K562 (cell line): ENCODE results near the gene ZSCAN12. TPM values are rescaled to one million over a fixed set of nuclear protein-coding genes. Genes with fewer than 3 reads are reported as not detected.
A peak's percentile ranks its signal among the peaks of the same experiment; 100 is the strongest.

ENCODE experiments used
- BCL6 ChIP-seq: fragments of 250-450 bp; sonication (Bioruptor Pico); IDR thresholded peaks from 2 replicates; pipeline ENCODE4 v1.4.0; 2020
- BHLHE40 ChIP-seq: IDR thresholded peaks from 2 replicates; pipeline ENCODE4 v1.6.1; 2011; ENCODE audit warnings: low read length, improper control_type of control experiment
- BRCA1 ChIP-seq, 2 experiments: fragments of 450-650 bp in 1 of 2; sonication (generic) in 1 of 2; formaldehyde crosslinking in 1 of 2; IDR thresholded peaks; 2 replicates each; pipeline versions ENCODE4 v1.5.0 to v1.6.1; 2017 to 2020; ENCODE audit warnings: mild to moderate bottlenecking in 1 of 2, missing genetic modification reagents in 1 of 2
- CREB3 ChIP-seq: fragments of 450-650 bp; conservative IDR thresholded peaks from 2 replicates; pipeline ENCODE4 v1.6.1; 2016; ENCODE audit warnings: missing genetic modification characterization, low read depth, mild to moderate bottlenecking, missing compliant biosample characterization, moderate library complexity
- EGR1 ChIP-seq: fragments of 450-650 bp; conservative IDR thresholded peaks from 2 replicates; pipeline ENCODE4 v1.6.1; 2017; ENCODE audit warnings: mild to moderate bottlenecking
- GATA2 ChIP-seq: sonication (generic); formaldehyde crosslinking; IDR thresholded peaks from 2 replicates; pipeline ENCODE4 v1.4.0; 2020; ENCODE audit warnings: mild to moderate bottlenecking, missing genetic modification reagents
- GATAD2B ChIP-seq: fragments of 450-650 bp; IDR thresholded peaks from 2 replicates; pipeline ENCODE4 v1.6.1; 2017; ENCODE audit warnings: mild to moderate bottlenecking, borderline replicate concordance
- HSF4 ChIP-seq: fragments of 250-450 bp; sonication (Bioruptor Pico); IDR thresholded peaks from 2 replicates; pipeline ENCODE4 v2.1.2; 2022; ENCODE audit warnings: mild to moderate bottlenecking, moderate library complexity, borderline replicate concordance
- KLF13 ChIP-seq: fragments of 450-650 bp; IDR thresholded peaks from 2 replicates; pipeline ENCODE4 v1.6.1; 2016; ENCODE audit warnings: missing genetic modification characterization, low read depth, mild to moderate bottlenecking, missing compliant biosample characterization, moderate library complexity, borderline replicate concordance
- MXI1 ChIP-seq: IDR thresholded peaks from 2 replicates; pipeline ENCODE4 v1.6.1; 2011; ENCODE audit warnings: low read depth, mild to moderate bottlenecking, improper control_type of control experiment, low read length
- PHB ChIP-seq: fragments of 250-450 bp; sonication (Bioruptor Pico); IDR thresholded peaks from 2 replicates; pipeline ENCODE4 v1.5.0; 2021
- SETDB1 ChIP-seq: IDR thresholded peaks from one replicate; pipeline ENCODE4 v1.6.1; 2012; ENCODE audit warnings: low read length, control low read depth, inconsistent platforms
- SRF ChIP-seq, 2 experiments: fragments of 250-450, 450-650 bp in 1 of 2; sonication (Bioruptor Pico) in 1 of 2; sonication (generic) in 1 of 2; formaldehyde crosslinking; IDR thresholded peaks; 2 replicates each; pipeline versions ENCODE4 v1.5.0 to v1.5.1; 2020 to 2022; ENCODE audit warnings: mild to moderate bottlenecking in 1 of 2, missing genetic modification reagents in 1 of 2
- TRIM24 ChIP-seq, 2 experiments: fragments of 450-650 bp; IDR thresholded peaks; 2 replicates each; pipeline ENCODE4 v1.6.1; 2016
- ZBTB5 ChIP-seq: fragments of 450-650 bp; IDR thresholded peaks from 2 replicates; pipeline ENCODE4 v1.6.1; 2017; ENCODE audit warnings: antibody characterized with exemption
- ZNF408 ChIP-seq: fragments of 250-450 bp; sonication (Bioruptor Pico); IDR thresholded peaks from 2 replicates; pipeline ENCODE4 v1.4.0; 2020; ENCODE audit warnings: low read depth, mild to moderate bottlenecking, moderate library complexity
- ZNF507 ChIP-seq: conservative IDR thresholded peaks from 2 replicates; pipeline ENCODE4 v1.6.1; 2017; ENCODE audit warnings: missing genetic modification characterization, missing compliant biosample characterization
- ZNF668 ChIP-seq: fragments of 250-450 bp; sonication (Bioruptor Pico); IDR thresholded peaks from 2 replicates; pipeline ENCODE4 v1.8.0; 2022; ENCODE audit warnings: mild to moderate bottlenecking, inconsistent platforms
- ZNF778 ChIP-seq: fragments of 450-650 bp; formaldehyde crosslinking; IDR thresholded peaks from 2 replicates; pipeline ENCODE4 v1.4.0; 2020; ENCODE audit warnings: mild to moderate bottlenecking, moderate library complexity
- ZNF780A ChIP-seq: fragments of 250-450 bp; sonication (Bioruptor Pico); IDR thresholded peaks from 2 replicates; pipeline ENCODE4 v1.5.0; 2021; ENCODE audit warnings: mild to moderate bottlenecking
- polyA plus RNA-seq, 8 experiments: library from polyadenylated mRNA; depleted of rRNA in 4 of 8; stranded (reverse) in 5 of 8; unstranded in 3 of 8; fragments of >200 nt; fragmentation: Nextera tagmentation in 2 of 8; fragmentation: Illumina TruSeq in 1 of 8; extraction: Ambion mirVana in 2 of 8; extraction: Trizol in 1 of 8; gene quantifications; 2 replicates each; pipeline versions ENCODE4 v1.2.1 to v1.2.3, GENCODE V29; 2011 to 2014; ENCODE audit warnings: inconsistent platforms in 1 of 8, missing spikeins in 1 of 8
- total RNA-seq, 7 experiments: library from RNA; depleted of rRNA in 6 of 7; stranded (reverse); fragments of >200 nt in 6 of 7; fragmentation: Illumina TruSeq in 2 of 7; extraction: Trizol in 2 of 7; gene quantifications; 2 replicates each; pipeline versions ENCODE4 v1.2.1 to v1.2.3, GENCODE V29; 2011 to 2021; ENCODE audit warnings: low replicate concordance in 1 of 7
- TF ChIP-seq, protein P1 (sequence below): fragments of 150-350 bp; conservative IDR thresholded peaks from 2 replicates; pipeline ENCODE4 v1.6.1; 2014; ENCODE audit warnings: low read length
- TF ChIP-seq, protein P2 (sequence below): sonication (generic); formaldehyde crosslinking; IDR thresholded peaks from 2 replicates; pipeline ENCODE4 v1.8.1; 2023; ENCODE audit warnings: mild to moderate bottlenecking, missing genetic modification reagents, moderate library complexity
- TF ChIP-seq, protein P3 (sequence below): fragments of 250-450 bp; sonication (Bioruptor Pico); IDR thresholded peaks from 2 replicates; pipeline ENCODE4 v1.5.0; 2021

Gene ZSCAN12
- total and polyA plus RNA-seq, 9 of the 15 experiments (the other 6 are each of a cell fraction or from before 2014, with no cell fraction given), result 2.5 to 19.6 (median 12.5) TPM

GRCh38 chr6:28357036-28357435, 42.5 kb downstream of the ZSCAN12 start (continued):
- TF ChIP-seq TRIM24 (IDR thresholded peaks at IDR 0.05), result peak in 1 of 2 experiments; percentile 80; a peak in 2 of 4 replicates
- no peak for TF ChIP-seq PHB (CRISPR knock-in tag)
- TF ChIP-seq SRF (CRISPR knock-in tag; IDR thresholded peaks at IDR 0.05), result 0 out of 4 replicates have a peak, but pooled peaks of 1 of the 2 experiments have one; percentile 24
- no peak for TF ChIP-seq BRCA1 (IDR thresholded peaks at IDR 0.05)
- no peak for TF ChIP-seq BRCA1 (CRISPR knock-in tag; IDR thresholded peaks at IDR 0.05)
- TF ChIP-seq, protein P1, sequence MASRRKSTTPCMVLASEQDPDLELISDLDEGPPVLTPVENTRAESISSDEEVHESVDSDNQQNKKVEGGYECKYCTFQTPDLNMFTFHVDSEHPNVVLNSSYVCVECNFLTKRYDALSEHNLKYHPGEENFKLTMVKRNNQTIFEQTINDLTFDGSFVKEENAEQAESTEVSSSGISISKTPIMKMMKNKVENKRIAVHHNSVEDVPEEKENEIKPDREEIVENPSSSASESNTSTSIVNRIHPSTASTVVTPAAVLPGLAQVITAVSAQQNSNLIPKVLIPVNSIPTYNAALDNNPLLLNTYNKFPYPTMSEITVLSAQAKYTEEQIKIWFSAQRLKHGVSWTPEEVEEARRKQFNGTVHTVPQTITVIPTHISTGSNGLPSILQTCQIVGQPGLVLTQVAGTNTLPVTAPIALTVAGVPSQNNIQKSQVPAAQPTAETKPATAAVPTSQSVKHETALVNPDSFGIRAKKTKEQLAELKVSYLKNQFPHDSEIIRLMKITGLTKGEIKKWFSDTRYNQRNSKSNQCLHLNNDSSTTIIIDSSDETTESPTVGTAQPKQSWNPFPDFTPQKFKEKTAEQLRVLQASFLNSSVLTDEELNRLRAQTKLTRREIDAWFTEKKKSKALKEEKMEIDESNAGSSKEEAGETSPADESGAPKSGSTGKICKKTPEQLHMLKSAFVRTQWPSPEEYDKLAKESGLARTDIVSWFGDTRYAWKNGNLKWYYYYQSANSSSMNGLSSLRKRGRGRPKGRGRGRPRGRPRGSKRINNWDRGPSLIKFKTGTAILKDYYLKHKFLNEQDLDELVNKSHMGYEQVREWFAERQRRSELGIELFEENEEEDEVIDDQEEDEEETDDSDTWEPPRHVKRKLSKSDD, result no peak
- no peak for TF ChIP-seq BHLHE40
- TF ChIP-seq CREB3, result peak; percentile 94
- no peak for TF ChIP-seq GATAD2B
- TF ChIP-seq MXI1, result no peak
- TF ChIP-seq KLF13 (tag), result 0 out of 2 replicates have a peak, but pooled peaks have one; percentile 19
- TF ChIP-seq EGR1, result no peak
- TF ChIP-seq ZNF780A (CRISPR knock-in tag), result no peak
- TF ChIP-seq ZNF668, result no peak
- TF ChIP-seq, protein P2, sequence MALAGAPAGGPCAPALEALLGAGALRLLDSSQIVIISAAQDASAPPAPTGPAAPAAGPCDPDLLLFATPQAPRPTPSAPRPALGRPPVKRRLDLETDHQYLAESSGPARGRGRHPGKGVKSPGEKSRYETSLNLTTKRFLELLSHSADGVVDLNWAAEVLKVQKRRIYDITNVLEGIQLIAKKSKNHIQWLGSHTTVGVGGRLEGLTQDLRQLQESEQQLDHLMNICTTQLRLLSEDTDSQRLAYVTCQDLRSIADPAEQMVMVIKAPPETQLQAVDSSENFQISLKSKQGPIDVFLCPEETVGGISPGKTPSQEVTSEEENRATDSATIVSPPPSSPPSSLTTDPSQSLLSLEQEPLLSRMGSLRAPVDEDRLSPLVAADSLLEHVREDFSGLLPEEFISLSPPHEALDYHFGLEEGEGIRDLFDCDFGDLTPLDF (CRISPR knock-in tag), result no peak
- TF ChIP-seq, protein P3, sequence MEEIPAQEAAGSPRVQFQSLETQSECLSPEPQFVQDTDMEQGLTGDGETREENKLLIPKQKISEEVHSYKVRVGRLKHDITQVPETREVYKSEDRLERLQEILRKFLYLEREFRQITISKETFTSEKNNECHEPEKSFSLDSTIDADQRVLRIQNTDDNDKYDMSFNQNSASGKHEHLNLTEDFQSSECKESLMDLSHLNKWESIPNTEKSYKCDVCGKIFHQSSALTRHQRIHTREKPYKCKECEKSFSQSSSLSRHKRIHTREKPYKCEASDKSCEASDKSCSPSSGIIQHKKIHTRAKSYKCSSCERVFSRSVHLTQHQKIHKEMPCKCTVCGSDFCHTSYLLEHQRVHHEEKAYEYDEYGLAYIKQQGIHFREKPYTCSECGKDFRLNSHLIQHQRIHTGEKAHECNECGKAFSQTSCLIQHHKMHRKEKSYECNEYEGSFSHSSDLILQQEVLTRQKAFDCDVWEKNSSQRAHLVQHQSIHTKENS, result no peak
- no peak for TF ChIP-seq BCL6 (CRISPR knock-in tag)
- no peak for TF ChIP-seq ZNF507 (tag)
- TF ChIP-seq HSF4 (CRISPR knock-in tag), result no peak
- no peak for TF ChIP-seq ZBTB5
- no peak for TF ChIP-seq GATA2 (CRISPR knock-in tag)
- no peak for TF ChIP-seq ZNF778 (CRISPR knock-in tag)
- no peak for TF ChIP-seq ZNF408
- TF ChIP-seq SETDB1, result no peak
